OCI-LY7 (cell line): ENCODE data around the gene ASB18.

Source experiments
- EZH2phosphoT487 ChIP-seq: fragments of 200-600 bp; sonication (generic); IDR thresholded peaks from 2 replicates; pipeline ENCODE4 v1.6.1; 2018; ENCODE audit warnings: low read depth, borderline replicate concordance, mild to moderate bottlenecking, mixed run types, antibody characterized with exemption, low read length, moderate library complexity, mixed read lengths
- TF ChIP-seq, protein P1 (sequence below): fragments of 200-600 bp; sonication (generic); conservative IDR thresholded peaks from 2 replicates; pipeline ENCODE4 v1.5.1; 2014; ENCODE audit warnings: mild to moderate bottlenecking, antibody characterized with exemption, low read length, moderate library complexity, mixed read lengths

DNA sequence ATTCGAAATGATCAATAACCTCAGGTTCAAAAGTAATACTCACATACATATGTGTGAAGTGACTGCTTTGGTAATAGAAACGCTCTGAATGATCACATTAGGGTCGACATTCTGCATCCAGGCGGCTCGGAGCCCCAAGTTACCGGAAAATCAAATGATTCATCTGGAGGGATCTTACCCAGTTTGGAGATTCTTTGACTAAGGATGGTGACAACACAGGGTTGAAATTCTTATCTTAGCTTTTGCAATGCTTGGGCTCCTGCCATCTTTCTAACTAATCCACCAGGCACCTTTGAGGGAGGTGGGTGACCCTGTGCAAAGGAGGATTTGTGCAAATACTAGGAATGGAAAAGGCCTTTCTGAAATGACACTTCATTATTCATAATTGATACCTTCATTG lies 106.8 kb downstream of the ASB18 start:
- TF ChIP-seq, protein P1, sequence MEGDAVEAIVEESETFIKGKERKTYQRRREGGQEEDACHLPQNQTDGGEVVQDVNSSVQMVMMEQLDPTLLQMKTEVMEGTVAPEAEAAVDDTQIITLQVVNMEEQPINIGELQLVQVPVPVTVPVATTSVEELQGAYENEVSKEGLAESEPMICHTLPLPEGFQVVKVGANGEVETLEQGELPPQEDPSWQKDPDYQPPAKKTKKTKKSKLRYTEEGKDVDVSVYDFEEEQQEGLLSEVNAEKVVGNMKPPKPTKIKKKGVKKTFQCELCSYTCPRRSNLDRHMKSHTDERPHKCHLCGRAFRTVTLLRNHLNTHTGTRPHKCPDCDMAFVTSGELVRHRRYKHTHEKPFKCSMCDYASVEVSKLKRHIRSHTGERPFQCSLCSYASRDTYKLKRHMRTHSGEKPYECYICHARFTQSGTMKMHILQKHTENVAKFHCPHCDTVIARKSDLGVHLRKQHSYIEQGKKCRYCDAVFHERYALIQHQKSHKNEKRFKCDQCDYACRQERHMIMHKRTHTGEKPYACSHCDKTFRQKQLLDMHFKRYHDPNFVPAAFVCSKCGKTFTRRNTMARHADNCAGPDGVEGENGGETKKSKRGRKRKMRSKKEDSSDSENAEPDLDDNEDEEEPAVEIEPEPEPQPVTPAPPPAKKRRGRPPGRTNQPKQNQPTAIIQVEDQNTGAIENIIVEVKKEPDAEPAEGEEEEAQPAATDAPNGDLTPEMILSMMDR, result no peak
- TF ChIP-seq EZH2phosphoT487, result no peak
